Activated CD8-positive, alpha-beta memory T cell treated with anti-CD3 and anti-CD28 coated beads for 24 hours (primary cell): ENCODE data around the gene KIF5A.
"Not testable (repeated sequence)": the region's sequence is repeated elsewhere in the genome, so short reads cannot be mapped to it uniquely, and the experiment has no call there.

Experiments used
- DNase-seq: peaks from one replicate; pipeline ENCODE4 v3.0.0-alpha.2; 2020

Gene KIF5A

DNA sequence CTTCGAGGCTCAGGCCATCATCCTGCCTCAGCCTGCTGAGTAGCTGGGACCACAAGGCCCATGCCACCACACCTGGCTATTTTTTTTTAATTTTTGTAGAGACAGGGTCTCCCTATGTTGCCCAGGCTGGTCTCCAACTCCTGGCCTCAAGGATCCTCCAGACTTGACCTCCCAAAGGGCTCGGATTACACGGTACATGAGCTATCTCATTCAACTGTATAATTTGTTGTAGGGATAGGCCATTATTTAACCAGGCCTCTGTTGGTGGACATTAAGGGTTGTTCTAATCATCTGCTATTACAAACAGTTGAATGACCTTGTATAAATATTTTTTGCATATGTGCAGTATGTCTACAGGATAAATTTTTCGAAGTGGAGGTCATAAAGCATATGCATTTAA lies 9.0 kb downstream of the KIF5A start:
- DNase-seq: no peak

DNA sequence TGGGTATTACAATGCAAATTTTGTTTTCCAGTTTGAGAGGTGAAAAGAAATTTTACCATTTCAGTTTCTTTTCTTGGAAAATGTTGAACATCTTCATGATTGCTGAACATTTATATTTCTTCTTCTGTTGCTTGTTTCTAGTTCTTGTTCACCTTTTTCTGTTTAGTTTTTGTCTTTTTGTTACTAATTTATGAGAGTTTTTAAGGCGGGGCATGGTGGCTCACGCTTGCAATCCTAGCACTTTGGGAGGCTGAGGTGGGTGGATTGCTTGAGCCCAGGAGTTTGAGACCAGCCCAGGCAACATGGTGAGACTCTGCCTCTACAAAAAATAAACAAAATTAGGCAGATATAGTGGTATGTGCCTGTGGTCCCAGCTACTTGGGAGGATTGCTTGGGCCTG lies 10.7 kb downstream of the KIF5A start:
- DNase-seq: no peak

DNA sequence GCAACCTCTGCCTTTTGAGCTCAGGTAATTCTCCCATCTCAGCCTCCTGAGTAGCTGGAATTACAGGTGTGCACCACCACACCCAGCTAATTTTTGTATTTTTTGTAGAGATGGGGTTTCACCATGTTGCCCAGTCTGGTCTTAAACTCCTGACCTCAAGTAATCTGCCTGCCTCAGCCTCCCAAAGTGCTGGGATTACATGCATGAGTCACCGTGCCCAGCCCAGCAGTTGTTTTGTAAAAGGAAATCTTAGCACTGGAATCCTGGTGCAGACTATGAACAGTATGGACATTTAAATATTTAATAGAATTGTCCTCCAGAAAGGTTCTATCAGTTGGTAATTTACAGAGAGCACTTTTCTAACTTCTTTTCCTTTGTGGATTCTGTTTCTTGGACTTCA lies 11.3 kb downstream of the KIF5A start:
- DNase-seq: not testable (repeated sequence)

DNA sequence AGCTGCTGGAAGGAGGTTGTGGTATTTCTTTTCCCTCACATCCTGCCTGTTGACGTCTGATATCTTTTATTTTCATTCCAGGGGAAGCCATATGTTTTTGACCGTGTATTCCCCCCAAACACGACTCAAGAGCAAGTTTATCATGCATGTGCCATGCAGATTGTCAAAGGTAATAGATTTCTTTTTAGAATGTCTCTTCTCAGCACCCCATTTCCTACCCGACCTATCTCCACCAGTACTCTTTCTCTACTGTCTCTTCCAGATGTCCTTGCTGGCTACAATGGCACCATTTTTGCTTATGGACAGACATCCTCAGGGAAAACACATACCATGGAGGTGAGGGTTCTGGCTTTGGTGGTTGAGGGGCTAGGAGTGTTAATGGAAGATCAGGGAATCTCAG lies 13.5 kb downstream of the KIF5A start:
- no peak for DNase-seq

DNA sequence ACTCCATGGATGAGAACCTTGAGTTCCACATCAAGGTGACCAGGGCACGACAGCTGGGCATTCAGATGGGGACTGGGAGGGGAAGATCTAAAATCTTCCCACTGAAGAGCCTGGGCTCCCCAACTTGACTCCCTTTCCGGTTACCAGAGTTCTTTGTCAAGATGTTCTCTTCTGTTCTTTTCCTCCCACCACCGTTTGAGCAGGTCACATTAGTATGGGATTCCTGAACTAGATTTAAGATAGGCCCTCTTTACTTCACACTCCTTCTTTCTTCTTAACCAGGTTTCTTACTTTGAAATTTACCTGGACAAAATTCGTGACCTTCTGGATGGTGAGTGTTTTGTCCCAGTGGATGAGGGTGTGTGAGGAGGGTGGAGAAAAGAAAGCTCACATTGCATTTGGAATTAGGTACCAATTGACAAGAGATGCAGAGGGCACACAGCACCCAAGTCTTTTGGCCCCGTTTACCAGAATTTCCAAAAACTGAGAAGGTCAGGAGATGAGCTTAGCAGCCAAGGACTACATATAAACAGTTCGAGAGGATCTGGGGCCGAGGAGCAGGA lies 14.4 kb downstream of the KIF5A start:
- DNase-seq: no peak

DNA sequence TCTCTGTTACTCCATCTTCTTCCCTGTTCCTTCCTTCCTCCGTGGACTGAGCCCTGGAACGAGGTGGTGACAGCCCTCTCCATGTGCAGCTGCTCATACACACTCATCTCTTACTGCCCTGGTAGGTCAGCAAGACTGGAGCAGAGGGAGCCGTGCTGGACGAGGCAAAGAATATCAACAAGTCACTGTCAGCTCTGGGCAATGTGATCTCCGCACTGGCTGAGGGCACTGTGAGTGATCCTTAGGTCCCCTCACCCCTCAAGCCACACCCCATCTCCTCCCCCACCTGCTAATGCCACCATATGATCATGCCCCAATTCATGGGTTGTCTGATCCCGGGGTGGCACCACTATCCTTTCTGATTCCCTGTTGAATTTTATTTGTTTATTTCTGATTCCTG lies 19.0 kb downstream of the KIF5A start:
- DNase-seq: no peak

DNA sequence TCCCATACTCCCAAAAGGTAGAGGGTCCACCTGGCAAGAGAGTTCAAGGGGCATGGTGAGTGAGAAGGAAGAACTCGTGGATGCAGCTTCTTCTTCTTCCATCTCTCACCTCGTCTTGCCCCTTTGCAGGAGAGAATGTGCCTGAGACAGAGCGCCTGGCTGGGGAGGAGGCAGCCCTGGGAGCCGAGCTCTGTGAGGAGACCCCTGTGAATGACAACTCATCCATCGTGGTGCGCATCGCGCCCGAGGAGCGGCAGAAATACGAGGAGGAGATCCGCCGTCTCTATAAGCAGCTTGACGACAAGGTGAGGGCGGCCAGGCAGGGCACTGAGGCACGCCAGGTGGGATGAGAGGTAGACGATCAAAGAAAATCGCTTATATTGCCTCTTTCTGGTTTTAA lies 20.0 kb downstream of the KIF5A start:
- no peak for DNase-seq

DNA sequence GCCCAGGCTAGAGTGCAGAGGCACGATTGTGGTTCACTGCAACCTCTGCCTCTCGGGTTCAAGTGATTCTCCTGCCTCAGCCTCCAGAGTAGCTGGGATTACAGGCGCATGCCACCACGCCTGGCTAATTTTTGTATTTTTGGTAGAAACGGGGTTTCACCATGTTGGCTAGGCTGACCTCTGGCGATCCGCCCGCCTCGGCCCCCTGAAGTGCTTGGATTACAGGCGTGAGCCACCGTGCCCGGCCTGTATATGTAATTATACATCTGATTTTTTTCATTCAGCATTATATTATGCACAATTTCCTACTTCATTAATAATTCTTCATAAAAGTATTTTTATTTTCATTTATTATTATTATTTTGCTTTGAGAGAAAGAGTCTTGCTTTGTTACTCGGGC lies 20.6 kb downstream of the KIF5A start:
- DNase-seq: not testable (repeated sequence)

DNA sequence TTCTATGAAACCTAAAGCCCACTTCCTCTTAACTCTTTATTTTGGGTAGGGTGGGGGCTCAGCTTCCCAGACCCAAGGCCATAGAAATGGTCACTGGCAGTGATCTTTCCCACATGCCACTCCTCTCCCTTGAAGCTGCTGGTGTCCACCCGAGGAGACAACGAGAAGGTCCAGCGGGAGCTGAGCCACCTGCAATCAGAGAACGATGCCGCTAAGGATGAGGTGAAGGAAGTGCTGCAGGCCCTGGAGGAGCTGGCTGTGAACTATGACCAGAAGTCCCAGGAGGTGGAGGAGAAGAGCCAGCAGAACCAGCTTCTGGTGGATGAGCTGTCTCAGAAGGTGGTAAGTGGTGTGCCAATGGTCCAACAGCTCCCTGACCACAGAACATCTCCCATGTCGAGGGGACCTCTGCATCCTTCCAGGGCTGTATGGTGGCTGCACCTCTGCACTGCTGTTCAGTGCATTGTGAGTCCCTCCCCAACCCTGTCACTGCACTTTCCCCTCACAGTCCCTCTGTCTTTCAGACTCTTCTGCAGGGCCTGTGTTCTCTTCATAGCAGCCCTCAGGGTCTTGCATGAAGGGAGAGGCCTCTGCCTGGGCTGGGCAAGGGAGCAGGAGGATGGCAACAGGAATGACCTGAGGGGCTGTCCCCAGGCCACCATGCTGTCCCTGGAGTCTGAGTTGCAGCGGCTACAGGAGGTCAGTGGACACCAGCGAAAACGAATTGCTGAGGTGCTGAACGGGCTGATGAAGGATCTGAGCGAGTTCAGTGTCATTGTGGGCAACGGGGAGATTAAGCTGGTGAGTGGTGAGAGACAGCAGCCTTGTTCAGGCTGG lies 22.3 kb downstream of the KIF5A start:
- DNase-seq: no peak

DNA sequence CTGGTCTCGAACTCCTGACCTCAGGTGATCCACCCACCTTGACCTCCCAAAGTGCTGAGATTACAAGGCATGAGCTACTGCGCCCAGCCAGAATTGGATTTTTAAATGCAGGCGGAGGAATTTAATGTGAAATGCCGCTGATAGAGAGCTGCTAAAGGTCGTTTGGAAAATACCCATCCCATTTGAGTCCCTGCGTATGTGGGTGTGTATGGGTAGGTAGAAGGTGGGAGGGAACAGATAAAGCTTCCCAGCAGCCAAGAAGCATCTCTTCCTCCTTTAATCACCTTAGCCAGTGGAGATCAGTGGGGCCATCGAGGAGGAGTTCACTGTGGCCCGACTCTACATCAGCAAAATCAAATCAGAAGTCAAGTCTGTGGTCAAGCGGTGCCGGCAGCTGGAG lies 25.0 kb downstream of the KIF5A start:
- DNase-seq: no peak

DNA sequence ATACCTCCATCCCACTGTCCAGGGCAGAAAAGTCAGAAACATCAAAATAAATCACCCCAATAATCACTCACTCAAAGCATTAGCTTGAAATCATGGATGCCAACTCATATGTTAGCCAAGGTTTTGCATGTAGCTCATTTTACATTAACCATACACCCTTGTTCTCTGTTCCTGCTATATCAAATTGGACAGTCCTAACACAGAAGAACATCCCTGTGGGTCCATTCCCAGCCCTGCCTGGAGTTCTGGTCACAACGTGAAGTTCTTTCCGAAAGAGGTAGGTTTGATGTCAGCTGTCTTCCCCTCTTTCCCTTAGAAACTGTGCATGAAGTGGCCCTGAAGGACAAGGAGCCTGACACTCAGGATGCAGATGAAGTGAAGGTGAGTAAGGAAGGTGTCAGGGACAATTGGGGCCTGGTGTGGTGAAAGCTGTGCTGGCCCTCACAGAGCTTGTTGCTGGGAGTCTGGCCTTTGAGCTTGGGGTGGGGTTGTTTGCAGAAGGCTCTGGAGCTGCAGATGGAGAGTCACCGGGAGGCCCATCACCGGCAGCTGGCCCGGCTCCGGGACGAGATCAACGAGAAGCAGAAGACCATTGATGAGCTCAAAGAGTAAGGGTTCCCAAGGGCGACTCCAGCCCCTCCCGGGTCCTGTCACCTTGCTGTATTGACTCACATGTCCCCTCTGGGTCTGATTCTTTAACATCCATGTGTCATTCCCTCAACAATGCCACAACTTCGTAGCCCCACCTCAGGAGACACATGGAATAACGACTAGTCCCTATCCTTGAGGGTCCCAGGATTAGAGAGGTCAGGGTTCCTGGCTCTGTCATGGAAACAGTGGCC lies 26.1 kb downstream of the KIF5A start:
- DNase-seq: no peak

DNA sequence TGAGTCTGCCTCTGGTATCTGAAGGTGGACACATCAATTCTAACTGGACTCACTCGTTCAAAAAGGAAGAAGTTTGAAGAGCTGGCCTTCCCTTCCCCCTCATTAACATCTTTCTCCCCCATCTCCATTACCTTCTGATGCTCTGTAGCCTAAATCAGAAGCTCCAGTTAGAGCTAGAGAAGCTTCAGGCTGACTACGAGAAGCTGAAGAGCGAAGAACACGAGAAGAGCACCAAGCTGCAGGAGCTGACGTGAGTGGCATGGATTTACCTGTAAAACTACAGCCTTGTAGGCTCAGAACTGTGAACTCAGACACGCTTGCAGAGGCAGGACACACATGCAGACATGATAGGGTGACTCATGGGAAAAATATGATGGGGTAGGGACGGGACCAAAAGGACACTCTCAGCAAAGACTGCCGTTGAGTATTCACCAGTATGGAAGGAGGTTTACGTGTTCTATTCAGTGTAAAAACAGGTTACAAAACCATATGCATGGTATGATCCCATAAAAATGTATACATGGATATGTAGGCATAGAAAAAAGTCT lies 26.8 kb downstream of the KIF5A start:
- no peak for DNase-seq

DNA sequence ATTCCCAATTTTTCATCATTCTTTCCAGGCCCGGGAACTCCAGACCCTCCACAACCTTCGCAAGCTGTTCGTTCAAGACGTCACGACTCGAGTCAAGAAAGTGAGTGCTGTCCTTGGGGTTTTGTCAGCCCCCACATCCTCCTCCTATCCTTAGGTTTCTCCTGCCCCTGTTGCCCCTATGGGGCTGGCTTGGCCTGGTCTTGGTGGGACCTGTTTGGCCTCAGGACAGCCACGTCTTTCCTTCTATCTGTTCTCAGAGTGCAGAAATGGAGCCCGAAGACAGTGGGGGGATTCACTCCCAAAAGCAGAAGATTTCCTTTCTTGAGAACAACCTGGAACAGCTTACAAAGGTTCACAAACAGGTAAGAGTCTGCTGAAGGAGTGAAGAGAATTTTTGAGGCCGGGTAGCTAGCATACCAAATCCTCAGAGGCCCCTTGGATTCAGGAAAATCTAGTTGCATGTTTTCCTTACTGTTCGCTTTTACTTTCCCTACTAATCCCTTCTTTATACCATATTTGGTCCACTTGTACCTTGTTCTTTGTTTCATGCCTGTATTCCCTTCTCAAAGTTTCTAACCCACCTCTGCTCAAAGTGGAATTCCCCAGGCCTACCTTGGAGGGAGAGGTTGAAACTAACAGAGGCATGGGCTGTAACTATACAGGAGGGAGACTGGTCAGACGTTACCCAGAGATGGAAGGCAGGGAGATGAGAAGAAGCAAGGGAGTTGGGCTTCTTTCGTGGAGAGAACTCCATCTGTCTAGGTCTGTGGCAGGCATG lies 28.3 kb downstream of the KIF5A start:
- no peak for DNase-seq

DNA sequence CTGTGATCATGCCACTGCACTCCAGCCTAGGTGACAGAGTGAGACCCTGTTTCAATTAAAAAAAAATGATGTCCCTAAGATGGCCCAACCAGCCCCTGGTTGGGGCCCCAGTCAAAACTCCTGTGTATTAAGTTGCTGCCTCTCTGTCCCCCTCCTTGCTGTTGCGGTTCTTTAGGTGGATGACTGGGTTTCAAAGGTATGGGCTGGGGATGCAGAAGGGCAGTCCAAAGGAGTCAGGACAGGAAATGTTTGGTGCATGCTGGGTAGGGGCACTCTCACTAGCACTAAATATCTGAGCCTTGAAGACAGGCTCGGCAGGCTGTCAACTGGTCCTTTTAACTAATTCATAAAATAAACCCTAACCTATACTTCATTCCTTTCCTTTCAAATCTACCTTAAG lies 29.2 kb downstream of the KIF5A start:
- no peak for DNase-seq

DNA sequence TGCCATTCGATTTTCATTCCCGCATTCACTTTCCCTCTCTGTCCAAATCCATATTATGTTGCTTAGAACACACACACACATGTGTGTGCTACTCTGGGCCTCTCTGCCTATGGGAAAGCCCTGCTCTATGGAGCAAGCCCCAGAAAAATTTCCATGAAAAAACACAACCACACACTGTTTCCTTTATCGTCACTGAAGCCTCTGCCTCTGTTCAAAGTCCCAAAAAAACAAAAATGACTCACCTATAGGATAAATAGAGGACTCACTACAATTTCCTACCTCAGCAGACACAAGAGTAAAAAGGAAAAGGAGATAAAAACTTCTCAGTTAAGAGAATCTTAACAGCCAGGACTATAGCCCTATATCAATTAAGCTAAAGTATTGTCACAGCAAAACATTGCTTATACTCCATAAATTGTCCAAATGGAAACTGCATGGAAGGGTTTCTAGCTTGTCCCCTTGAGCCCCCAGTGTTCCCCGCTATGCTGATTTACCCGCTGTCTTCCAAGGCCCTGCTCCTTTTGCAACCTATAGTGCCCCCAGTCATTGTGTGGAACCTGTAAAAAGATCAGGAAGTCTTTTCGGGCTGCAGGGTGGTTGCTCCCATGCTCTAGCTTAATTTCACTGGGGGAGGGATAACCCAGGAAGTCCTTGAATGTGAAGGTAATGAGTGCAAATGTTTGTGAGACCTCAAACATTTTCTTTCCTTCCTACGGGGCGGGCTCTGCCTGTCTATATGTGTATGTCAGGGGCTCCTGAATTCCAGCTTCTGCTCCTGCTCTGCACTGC lies 30.0 kb downstream of the KIF5A start:
- DNase-seq: no peak

DNA sequence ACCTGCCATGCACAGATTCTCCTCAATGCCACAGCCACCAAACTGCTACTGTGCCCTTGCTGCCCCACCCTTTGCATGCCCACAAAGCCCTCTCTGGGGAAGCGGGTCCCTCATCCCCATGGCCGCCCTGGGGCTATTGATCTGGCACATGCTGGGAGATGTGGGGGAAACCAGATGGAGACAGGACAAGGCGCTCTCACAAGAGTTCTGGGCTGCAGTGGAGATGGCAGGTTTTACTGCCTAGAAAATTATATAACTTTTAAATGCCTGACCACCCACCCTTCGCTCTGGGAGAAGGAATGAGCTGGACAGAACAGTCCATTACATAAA lies 30.6 kb downstream of the KIF5A start:
- DNase-seq: no peak

DNA sequence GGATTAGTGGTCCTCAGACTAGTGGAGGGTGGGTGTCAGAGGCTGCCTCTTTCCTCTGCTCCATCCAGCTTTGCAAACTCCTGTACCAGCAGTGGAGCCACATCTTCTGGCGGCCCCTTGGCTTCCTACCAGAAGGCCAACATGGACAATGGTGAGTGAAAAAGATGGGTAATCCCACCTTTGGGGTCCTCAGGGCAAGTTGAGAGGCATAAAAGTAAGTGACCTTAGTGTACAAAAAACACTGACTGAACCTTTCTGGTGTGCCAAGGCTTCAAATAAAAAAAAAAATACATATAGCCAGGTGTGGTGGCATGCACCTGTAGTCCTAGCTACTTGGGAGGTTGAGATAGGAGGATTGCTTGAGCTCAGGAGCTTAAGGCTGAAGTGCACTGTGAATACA lies 32.0 kb downstream of the KIF5A start:
- DNase-seq: no peak

DNA sequence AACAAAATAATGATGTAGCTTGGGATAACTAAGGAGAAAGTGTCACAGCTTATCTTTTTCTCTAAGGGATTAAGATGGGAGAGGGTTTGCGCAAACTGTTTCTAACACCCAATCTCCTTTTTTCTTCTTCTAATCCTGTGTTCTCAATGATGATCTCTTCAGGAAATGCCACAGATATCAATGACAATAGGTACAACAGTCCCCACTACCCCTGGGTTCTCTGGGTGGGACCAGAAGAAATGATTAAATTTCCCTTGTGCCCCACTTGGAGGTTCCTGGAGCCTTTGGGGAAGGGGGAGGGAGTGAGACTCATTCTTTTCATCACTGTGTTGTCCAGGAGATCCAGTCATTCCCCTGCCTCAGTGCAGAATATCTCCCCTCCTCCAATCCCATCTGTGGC lies 32.6 kb downstream of the KIF5A start:
- DNase-seq: no peak

DNA sequence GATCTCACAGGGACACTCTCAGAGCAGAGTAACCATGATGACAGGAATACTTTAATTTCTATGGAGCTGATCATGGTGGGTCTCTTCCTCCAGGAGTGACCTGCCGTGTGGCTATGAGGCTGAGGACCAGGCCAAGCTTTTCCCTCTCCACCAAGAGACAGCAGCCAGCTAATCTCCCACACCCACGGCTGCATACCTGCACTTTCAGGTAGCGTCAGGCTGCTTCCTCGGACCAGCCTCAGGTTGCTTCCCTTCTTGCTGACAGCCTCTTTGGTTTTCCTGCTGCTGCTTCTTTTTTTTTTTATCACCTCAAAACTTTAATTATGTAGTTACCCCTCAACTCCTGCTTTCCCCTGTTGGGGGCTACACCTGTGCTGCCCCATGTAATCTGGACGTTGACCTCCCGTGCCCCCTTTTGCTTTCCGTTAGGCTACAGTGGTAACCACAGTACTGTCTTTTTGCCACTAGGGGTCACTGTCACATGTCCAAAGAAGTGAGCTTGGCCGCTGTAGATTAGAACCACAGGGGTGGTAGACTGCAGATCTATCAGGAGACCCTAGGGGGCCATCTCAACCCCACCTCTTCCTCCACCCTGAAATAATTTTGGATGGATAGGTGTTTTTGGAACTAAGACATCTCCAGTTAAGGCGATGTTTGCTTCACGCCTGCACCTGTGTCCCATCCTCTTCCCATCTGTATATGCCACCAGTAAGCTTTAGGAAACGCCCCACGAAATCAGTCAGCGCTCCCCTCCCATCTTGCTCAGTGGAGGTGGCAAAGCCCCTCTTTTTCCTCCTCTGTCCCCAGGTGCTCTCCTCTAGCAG lies 33.4 kb downstream of the KIF5A start:
- DNase-seq: peak; percentile 77

DNA sequence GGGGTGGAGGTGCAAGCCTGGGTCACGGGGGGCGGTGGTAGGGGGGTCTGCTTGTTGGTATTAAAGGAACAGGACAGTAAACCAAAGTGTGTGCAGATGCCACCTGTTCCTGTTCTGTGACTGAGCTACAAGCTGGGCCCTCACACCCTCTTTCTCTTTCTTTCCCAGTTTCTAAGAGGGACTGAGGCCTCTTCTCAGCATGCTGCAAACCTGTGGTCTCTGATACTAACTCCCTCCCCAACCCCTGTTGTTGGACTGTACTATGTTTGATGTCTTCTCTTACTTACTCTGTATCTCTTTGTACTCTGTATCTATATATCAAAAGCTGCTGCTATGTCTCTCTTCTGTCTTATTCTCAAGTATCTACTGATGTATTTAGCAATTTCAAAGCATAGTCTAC lies 34.2 kb downstream of the KIF5A start:
- DNase-seq: no peak

DNA sequence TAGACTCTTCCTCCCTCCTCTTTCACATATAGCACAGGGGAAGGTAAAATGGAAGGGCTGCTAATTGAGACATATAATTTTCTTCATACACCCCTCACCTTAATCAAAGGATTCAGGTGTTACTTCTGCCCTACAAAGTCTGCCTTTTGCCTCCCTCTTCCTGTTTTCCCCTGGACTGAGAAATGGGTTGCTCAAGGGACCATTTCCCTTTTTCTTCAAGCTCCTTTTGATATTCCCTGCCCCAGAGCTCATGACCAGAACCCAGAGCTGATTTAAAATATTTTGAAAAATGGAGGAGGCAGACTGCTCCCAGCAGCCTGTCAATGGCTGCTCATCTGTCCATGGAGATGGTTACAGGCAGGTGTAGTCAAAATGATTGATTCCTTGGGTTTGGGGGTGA lies 34.8 kb downstream of the KIF5A start:
- no peak for DNase-seq
